H1 (cell line): Measurements from ENCODE around the gene SRSF9. TPM values are rescaled to one million over a fixed set of nuclear protein-coding genes. Genes with fewer than 3 reads are reported as not detected.

Experiments used
- CTCF ChIA-PET: fragments of 300-600 bp; sonication (Branson Sonifier 250); formaldehyde crosslinking; loops from one replicate; lab custom pipeline; 2021; ENCODE audit not compliant: partially characterized antibody; lab: Charles Lee
- POLR2A ChIA-PET: fragments of 300-600 bp; sonication (Branson Sonifier 250); formaldehyde crosslinking; loops from one replicate; lab custom pipeline; 2021; ENCODE audit warnings: inconsistent platforms; ENCODE audit not compliant: partially characterized antibody; lab: Charles Lee
- DNase-seq, 2 experiments: peaks; one replicate each; pipeline versions ENCODE4 v3.0.0 to v3.0.0-alpha.2; 2010 to 2022; ENCODE audit warnings: low spot score in 2 of 2, low read depth in 1 of 2, mixed read lengths in 1 of 2
- FAIRE-seq: peaks from 2 replicates; lab custom pipeline; 2011; peaks lifted over from hg19 to GRCh38; lab: Jason Lieb, UNC
- H2AFZ ChIP-seq: 2 replicates; pipeline ENCODE4 v1.8.1; 2012; ENCODE audit warnings: low read length, inconsistent platforms
- H2AK5ac ChIP-seq: 2 replicates; pipeline ENCODE4 v1.6.1; 2013; ENCODE audit warnings: low read depth, low read length
- H2BK120ac ChIP-seq: replicated peaks from 2 replicates; pipeline ENCODE3; 2013; ENCODE audit warnings: low read depth, low read length, inconsistent platforms
- H2BK12ac ChIP-seq: 2 replicates; pipeline ENCODE4 v1.6.1; 2013; ENCODE audit warnings: low read depth, low read length
- H2BK15ac ChIP-seq: 2 replicates; pipeline ENCODE4 v1.6.1; 2013; ENCODE audit warnings: low read length
- H2BK20ac ChIP-seq: 2 replicates; pipeline ENCODE4 v1.6.1; 2013; ENCODE audit warnings: low read length
- H2BK5ac ChIP-seq: 2 replicates; pipeline ENCODE4 v1.6.1; 2013; ENCODE audit warnings: low read depth, low read length
- H3K14ac ChIP-seq: 2 replicates; pipeline ENCODE4 v1.6.1; 2013; ENCODE audit warnings: inconsistent platforms; ENCODE audit not compliant: insufficient read length
- H3K18ac ChIP-seq: 2 replicates; pipeline ENCODE4 v1.6.1; 2013; ENCODE audit warnings: low read length; ENCODE audit errors: extremely low read depth
- H3K23ac ChIP-seq: 2 replicates; pipeline ENCODE4 v1.6.1; 2013; ENCODE audit warnings: inconsistent platforms; ENCODE audit not compliant: insufficient read length
- H3K23me2 ChIP-seq: 2 replicates; pipeline ENCODE4 v1.6.1; 2013; ENCODE audit warnings: low read depth, low read length
- H3K27ac ChIP-seq: 2 replicates; pipeline ENCODE4 v1.6.1; 2011; ENCODE audit warnings: low read depth, low read length, inconsistent platforms
- H3K27me3 ChIP-seq, 4 experiments: replicated peaks in 1 of 4; 1 replicate in 1 of 4; 2 replicates in 3 of 4; pipeline versions ENCODE4 v1.6.1 to v1.8.1; 2011 to 2013; ENCODE audit warnings: low read length in 3 of 4, mild to moderate bottlenecking in 3 of 4, inconsistent platforms in 2 of 4, mixed read lengths in 2 of 4, moderate library complexity in 1 of 4; ENCODE audit not compliant: control insufficient read depth in 3 of 4, insufficient read depth in 3 of 4; ENCODE audit errors: extremely low read depth in 1 of 4
- H3K36me3 ChIP-seq, 4 experiments: 2 replicates each; pipeline versions ENCODE4 v1.6.1 to v1.8.1; 2011 to 2013; ENCODE audit warnings: mild to moderate bottlenecking in 4 of 4, low read length in 3 of 4, moderate library complexity in 2 of 4, control low read depth in 1 of 4, inconsistent platforms in 1 of 4; ENCODE audit not compliant: insufficient read depth in 4 of 4, control insufficient read depth in 2 of 4
- H3K4ac ChIP-seq: replicated peaks from 2 replicates; pipeline ENCODE3; 2013; ENCODE audit warnings: low read length, low read depth, mixed read lengths, inconsistent platforms; ENCODE audit not compliant: insufficient read length
- H3K4me1 ChIP-seq, 4 experiments: replicated peaks in 1 of 4; 1 replicate in 1 of 4; 2 replicates in 3 of 4; pipeline versions ENCODE4 v1.6.1 to v1.8.1; 2011 to 2013; ENCODE audit warnings: low read length in 3 of 4, inconsistent platforms in 2 of 4, mixed read lengths in 1 of 4; ENCODE audit not compliant: insufficient read depth in 4 of 4, control insufficient read depth in 3 of 4
- H3K4me2 ChIP-seq, 2 experiments: 2 replicates each; pipeline versions ENCODE4 v1.6.1 to v1.8.1; 2011 to 2013; ENCODE audit warnings: low read depth in 2 of 2, low read length in 2 of 2, control low read depth in 1 of 2, inconsistent platforms in 1 of 2, mild to moderate bottlenecking in 1 of 2; ENCODE audit not compliant: insufficient read depth in 1 of 2
- H3K4me3 ChIP-seq, 4 experiments: fragments of 200-600, 300-600 bp in 1 of 4; sonication (generic), shearing (Covaris generic), sonication (Bioruptor Twin) in 1 of 4; 2 replicates each; pipeline versions ENCODE4 v1.5.1 to v1.8.1; 2011 to 2016; ENCODE audit warnings: low read length in 4 of 4, low read depth in 3 of 4, control low read depth in 2 of 4, inconsistent platforms in 2 of 4, mild to moderate bottlenecking in 2 of 4, mixed read lengths in 1 of 4, moderate library complexity in 1 of 4; ENCODE audit not compliant: insufficient read depth in 2 of 4; ENCODE audit errors: extremely low read depth in 1 of 4
- H3K56ac ChIP-seq: replicated peaks from 2 replicates; pipeline ENCODE3; 2013; ENCODE audit warnings: low read depth, mild to moderate bottlenecking, mixed read lengths, low read length, inconsistent platforms; ENCODE audit not compliant: insufficient read length
- H3K79me1 ChIP-seq: 2 replicates; pipeline ENCODE4 v1.6.1; 2013; ENCODE audit warnings: low read depth, low read length, control low read depth
- H3K79me2 ChIP-seq, 2 experiments: 2 replicates each; pipeline versions ENCODE4 v1.6.1 to v1.8.1; 2012 to 2013; ENCODE audit warnings: low read length in 2 of 2, mild to moderate bottlenecking in 2 of 2, inconsistent platforms in 1 of 2; ENCODE audit not compliant: insufficient read depth in 2 of 2, control insufficient read depth in 1 of 2
- H3K9ac ChIP-seq, 4 experiments: replicated peaks in 1 of 4; 1 replicate in 1 of 4; 2 replicates in 3 of 4; pipeline versions ENCODE4 v1.6.1 to v1.8.1; 2011 to 2013; ENCODE audit warnings: low read depth in 3 of 4, low read length in 3 of 4, control low read depth in 2 of 4, mild to moderate bottlenecking in 2 of 4, moderate library complexity in 2 of 4, inconsistent platforms in 1 of 4; ENCODE audit errors: extremely low read depth in 1 of 4
- H3K9me3 ChIP-seq, 2 experiments: 2 replicates each; pipeline versions ENCODE4 v1.6.1 to v1.8.1; 2012 to 2013; ENCODE audit warnings: mild to moderate bottlenecking in 2 of 2, moderate library complexity in 2 of 2, control low read depth in 1 of 2, inconsistent platforms in 1 of 2, low read depth in 1 of 2, low read length in 1 of 2, mixed read lengths in 1 of 2; ENCODE audit not compliant: insufficient read depth in 2 of 2
- H4K20me1 ChIP-seq, 2 experiments: replicated peaks in 1 of 2; 2 replicates each; pipeline versions ENCODE3 to v1.8.1; 2011 to 2013; ENCODE audit warnings: inconsistent platforms in 2 of 2, low read length in 2 of 2, mild to moderate bottlenecking in 1 of 2; ENCODE audit not compliant: insufficient read depth in 2 of 2, control insufficient read depth in 1 of 2
- H4K5ac ChIP-seq: 2 replicates; pipeline ENCODE4 v1.6.1; 2013; ENCODE audit warnings: low read length, low read depth, mixed read lengths, inconsistent platforms; ENCODE audit not compliant: insufficient read length
- H4K8ac ChIP-seq: 2 replicates; pipeline ENCODE4 v1.8.0; 2013; ENCODE audit warnings: mild to moderate bottlenecking, moderate library complexity, low read length, inconsistent platforms; ENCODE audit not compliant: insufficient read depth; ENCODE audit errors: extremely low read depth
- H4K91ac ChIP-seq: replicated peaks from 2 replicates; pipeline ENCODE3; 2013; ENCODE audit warnings: low read length, mixed read lengths, inconsistent platforms; ENCODE audit not compliant: insufficient read length
- KDM1A ChIP-seq: fragments of 200-600, 300-600 bp; sonication (generic); IDR thresholded peaks from 2 replicates; pipeline ENCODE4 v1.7.1; 2016; ENCODE audit warnings: mild to moderate bottlenecking, low read length, borderline replicate concordance
- MAFK ChIP-seq: IDR thresholded peaks from 2 replicates; pipeline ENCODE4 v1.6.1; 2012; ENCODE audit warnings: low read depth, mild to moderate bottlenecking, improper control_type of control experiment, low read length
- WGBS, 2 experiments: shearing (Covaris generic) in 1 of 2; methylation state at CpG; one replicate each; pipeline versions ENCODE4 v1.1.6 to v1.1.7; 2013 to 2015; ENCODE audit warnings: low lambda C conversion rate in 2 of 2, mixed read lengths in 2 of 2, inconsistent platforms in 1 of 2, low coverage in 1 of 2, missing lambda C conversion rate in 1 of 2; ENCODE audit not compliant: insufficient replicate concordance in 2 of 2, insufficient coverage in 1 of 2, insufficient read length in 1 of 2; ENCODE audit errors: extremely low coverage in 1 of 2, missing lambda C conversion rate in 1 of 2; 5-methylcytosine and 5-hydroxymethylcytosine counted together
- polyA plus RNA-seq, 7 experiments: library from polyadenylated mRNA; depleted of rRNA in 3 of 7; stranded (reverse) in 5 of 7; unstranded in 2 of 7; fragments of >200 nt in 5 of 7; fragments of 200-250 nt in 2 of 7; gene quantifications; 1 replicate in 5 of 7; 2 replicates in 1 of 7; 4 replicates in 1 of 7; pipeline versions ENCODE4 v1.2.1 to v1.2.3, GENCODE V29; 2011 to 2013; ENCODE audit warnings: missing spikeins in 2 of 7, mixed read lengths in 2 of 7
- total RNA-seq: library from RNA; stranded (reverse); fragmentation: NEBNext Ultra II Directional; extraction: Animal tissue kit (Norgen Biotek cat#: 25700); gene quantifications from 2 replicates; pipeline ENCODE4 v1.2.1, GENCODE V29; 2021

SRSF9 gene
- total and polyA plus RNA-seq, 2 of the 8 experiments (the other 6 are each of a cell fraction or from before 2014, with no cell fraction given), result 172 to 304 TPM

DNA sequence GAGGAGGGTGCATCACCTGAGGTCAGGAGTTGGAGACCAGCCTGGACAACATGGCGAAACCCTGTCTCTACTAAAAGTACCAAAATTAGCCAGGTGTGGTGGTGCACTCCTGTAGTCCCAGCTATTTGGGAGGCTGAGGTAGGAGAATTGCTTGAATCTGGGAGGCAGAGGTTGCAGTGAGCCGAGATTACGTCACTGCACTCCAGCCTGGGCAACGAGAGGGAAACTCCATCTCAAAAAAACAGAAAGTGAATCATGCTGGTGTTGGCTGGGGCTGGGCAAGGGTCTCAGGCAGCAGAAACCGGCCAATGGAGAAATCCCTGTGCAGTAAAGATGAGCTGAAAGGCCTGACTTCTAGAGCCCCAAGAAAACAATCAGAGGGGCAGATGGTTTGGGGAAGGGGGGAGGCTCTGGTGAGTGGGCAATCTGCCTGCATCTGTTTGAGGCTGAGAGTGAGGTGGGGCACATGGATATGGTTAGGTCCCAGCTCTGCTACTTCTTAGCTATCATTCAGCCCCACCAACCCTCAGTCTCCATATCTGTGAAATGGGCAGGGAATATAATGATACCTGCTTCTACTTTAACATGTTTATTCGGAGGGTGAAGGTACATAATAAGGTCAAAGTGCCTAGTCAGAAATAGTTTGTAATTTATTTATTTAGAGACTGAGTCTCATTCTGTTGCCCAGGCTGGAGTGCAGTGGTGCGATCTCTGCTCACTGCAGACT lies 52.9 kb downstream of the SRSF9 start:
- POLR2A ChIA-PET, result interaction anchor here (0.8 to 1.0 kb wide), 3 partner anchors 14 to 216 kb away, joined by 3 read pairs; partner anchors contain the start of gene RPLP0

More for the DNA sequence above, 52.9 kb downstream of the SRSF9 start:
- Histone ChIP-seq H3K23ac (no peak overlapping the region), H2BK120ac (no peak overlapping the region), H3K79me2 (no peaks in the 10 kb centered on the region), H2AFZ (no peak overlapping the region), H4K20me1 (no peaks in the 10 kb centered on the region), H3K56ac (no peak overlapping the region), H2AK5ac (no peak overlapping the region), H2BK12ac (no peak overlapping the region), H4K8ac (no peak overlapping the region), H3K9me3 (no peaks in the 10 kb centered on the region), H3K9ac (no peak overlapping the region), H3K4me3 (no peak overlapping the region), H3K27ac (no peak overlapping the region), H2BK5ac (no peak overlapping the region), H3K18ac (no peak overlapping the region), H3K36me3 (no peaks in the 10 kb centered on the region), H3K23me2 (no peaks in the 10 kb centered on the region), H3K27me3 (no peaks in the 10 kb centered on the region), H4K91ac (no peak overlapping the region), H2BK15ac (no peak overlapping the region), H3K4me1 (peaks cover 0 to 10% (median 6%) of the 10 kb centered on the region in 4 experiments; a peak in 3 of 7 replicates), H4K5ac (no peak overlapping the region), H3K79me1 (no peaks in the 10 kb centered on the region), H3K4ac (no peak overlapping the region), H2BK20ac (0 out of 2 replicates have a peak overlapping the region, but pooled peaks have one; percentile 13), H3K4me2 (no peak overlapping the region), H3K14ac (no peak overlapping the region)
- WGBS, 2 experiments, result 86% methylated on average over 7 of the region's 7 CpGs; no CpG with 5 or more reads in 1 of the 2 experiments
- no peak for DNase-seq
- CTCF ChIA-PET, result interaction anchor here (0.7 to 4.0 kb wide), 6 partner anchors 13 to 81 kb away, joined by 3 to 19 read pairs (median 4); no protein-coding TSS in a partner anchor
- TF ChIP-seq MAFK (no peak), KDM1A (peak; percentile 77)
- no peak for FAIRE-seq
